GM18861 (cell line): ENCODE results near the gene FHOD3.
"Not testable (repeated sequence)": the region's sequence is repeated elsewhere in the genome, so short reads cannot be mapped to it uniquely, and the experiment has no call there.

Experiments used
- ATAC-seq: cut with Tn5 transposase; IDR thresholded peaks from one replicate; pipeline ENCODE4 v1.9.1; 2021; ENCODE audit not compliant: unreplicated experiment

FHOD3 gene

DNA sequence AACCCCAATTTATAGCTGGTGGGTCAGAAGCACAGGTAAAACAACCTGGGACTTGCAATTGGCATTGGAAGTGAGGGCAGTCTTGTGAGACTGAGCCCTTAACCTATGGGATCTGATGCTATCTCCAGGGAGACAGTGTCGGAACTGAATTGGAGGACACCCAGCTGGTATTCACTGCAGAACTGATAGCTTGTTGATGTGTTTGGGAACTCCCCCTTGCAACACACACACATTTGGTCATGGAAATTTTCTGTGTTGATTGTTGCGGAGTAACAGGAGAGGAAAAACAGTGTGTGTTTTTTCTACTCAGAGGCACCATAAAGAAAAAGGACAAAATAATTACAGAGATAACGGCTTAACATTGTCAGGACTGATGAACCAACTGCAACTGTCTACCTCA, 515.2 kb downstream of the FHOD3 start:
- ATAC-seq, result no peak

DNA sequence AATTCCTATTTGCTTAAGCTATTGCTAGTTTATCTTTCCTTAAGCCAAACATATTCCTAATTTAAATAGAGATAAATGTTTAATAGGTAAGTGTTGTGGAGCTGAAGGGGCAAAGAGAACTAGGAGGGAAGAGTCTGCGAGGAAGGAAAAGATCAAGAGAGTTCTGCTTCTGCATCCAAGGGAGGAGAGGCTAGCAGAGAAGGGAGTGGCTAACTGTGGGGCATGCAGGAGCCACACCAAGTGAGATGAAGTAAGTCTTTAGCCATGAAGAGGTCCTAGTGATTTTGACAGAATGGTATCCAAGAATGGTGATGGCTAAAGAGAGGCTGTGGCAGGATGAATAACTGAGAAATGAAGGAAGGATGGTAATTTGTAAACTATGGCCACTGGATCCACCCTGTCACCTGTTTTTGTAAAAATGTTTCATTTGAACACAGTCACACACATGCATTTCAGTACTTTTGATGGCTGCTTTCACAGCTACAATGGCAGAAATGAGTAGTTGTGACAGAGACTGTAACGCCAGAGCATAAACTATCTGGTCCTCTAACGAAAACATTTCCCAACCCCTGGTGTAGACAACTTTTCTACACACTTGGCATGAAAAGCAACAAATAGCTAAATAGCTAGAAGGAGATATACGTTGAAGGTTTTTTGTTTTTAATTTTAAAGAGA, 515.7 kb downstream of the FHOD3 start:
- ATAC-seq, result no peak

DNA sequence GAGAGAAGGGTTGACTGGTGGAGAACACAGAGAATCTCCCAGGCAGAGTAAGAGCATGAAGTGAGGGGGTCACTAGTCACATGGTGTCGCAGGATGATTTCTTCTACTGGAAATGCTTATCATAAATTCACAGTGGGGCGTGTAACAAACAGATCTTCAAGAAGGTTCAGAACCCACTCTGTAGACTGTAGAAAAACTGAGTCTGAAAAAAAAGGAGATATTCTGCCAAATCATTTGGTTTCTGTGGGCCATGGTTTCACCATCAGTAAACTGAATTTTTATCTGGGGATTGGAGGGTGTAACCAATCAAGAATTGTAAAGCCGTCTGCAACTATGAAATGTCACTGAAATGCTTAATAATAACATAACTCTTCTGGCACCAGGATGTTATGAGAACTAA, 516.3 kb downstream of the FHOD3 start:
- ATAC-seq, result no peak

DNA sequence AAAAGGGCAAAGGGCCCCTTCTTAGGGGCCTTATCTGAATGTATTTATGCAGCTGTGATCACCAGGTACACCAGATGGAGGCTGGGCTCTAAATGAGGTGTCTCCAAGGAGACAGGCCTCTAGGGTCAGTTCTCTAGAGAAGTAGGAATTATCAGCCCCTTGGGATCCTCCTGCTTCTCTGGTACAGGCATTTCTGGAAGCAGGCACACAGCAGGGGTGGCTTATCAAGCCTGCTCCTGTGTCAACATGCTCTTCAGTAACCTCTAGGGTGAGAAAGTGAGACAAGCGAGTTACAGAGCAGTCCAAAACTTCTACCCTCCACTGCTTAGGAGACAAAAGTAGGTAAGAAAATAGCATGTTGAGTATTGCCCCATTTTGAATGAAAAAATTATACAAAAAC, 517.5 kb downstream of the FHOD3 start:
- ATAC-seq, result no peak

DNA sequence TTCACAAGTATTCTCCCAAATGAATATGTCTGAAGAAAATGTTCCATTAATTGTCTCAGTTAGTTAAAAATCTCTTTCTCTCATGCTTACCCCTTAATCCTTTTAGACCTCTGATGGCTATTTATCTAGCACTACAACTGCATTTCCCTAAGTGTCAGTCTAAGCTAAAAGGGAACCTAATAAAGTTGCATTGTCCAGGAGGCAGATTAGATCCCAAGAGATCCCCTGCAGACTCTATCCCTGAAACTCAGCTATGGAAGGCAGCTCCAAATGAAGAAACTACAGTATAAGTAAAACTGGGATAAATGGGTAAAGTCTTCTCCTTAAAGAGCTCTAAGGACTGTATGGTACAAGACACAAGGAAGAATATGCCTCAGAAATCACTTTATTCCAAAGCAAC, 518.6 kb downstream of the FHOD3 start:
- not testable (repeated sequence) for ATAC-seq

DNA sequence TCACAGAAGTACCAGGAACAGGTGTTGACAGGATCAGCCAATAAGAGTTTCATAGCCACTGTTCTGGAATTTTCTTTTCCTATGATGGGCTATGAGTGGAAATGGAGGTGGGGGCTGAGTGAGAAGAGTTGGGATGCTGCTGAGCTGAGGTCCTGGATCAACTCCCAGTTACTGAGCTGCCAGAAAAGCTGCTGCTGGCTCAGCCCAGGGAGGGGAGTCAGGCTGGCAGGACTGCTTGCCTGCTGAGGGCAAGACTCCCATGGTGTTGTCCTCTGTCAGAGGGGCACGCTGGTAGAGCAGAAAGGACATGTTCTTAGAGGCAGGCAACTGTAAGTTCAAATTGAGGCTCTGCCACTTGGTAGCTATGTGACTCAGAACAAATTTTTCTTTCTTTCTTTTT, 519.5 kb downstream of the FHOD3 start:
- no peak for ATAC-seq

DNA sequence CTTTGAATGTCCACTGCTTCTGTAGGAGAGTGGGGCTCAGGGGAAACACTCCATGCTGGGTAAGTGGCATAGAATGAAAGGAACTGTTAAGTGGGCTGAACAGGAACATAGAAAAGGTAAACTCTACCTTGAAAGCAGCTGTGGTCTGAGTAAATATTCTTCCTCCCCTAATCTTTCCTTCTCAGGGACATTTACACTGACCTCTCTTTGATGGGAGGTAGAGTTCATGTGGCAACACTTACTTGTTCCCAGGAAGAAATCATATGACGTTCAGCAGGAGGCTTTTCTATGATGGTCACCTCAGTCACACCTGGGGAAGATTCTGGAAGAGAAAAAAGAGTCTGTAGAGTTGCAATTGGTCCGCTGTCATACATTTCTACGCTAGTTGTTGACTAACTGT, 521.1 kb downstream of the FHOD3 start:
- ATAC-seq, result no peak

DNA sequence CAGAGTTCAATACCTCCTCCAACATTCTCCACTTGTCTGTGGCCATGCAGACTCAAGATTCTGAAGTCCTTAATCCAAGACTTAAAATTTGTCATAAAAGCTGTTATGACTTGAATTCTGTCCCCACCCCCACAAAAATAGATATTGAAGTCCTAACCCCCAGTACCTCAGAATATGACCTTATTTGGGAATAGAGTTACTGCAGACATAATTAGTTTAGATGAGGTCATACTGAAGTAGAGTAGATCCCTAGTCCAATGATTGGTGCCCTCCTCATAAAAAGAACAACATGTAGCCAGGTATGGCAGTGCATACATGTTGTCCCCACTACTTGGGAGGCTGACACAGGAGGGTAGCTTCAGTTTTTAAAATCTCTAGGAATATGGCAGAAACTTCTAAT, 522.1 kb downstream of the FHOD3 start:
- no peak for ATAC-seq

DNA sequence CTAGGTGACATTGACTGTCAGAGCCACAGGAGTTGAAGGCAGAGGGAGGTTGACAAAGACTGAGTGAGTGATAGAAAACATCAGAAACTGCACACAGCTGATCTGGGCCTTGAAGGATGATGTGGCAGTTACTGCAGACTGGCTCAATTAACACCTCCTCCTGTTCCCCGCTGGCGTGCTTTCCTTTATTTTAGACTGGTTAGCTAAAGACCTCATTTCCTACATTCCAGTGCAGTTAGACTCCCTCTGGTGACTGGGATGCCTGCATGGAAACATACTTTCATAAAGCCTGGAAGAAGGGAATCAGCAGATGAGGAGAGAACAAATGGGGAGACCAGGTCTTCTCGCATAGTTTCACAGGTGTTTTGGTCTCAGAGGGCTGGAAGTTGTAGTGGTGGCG, 524.2 kb downstream of the FHOD3 start:
- ATAC-seq, result no peak

DNA sequence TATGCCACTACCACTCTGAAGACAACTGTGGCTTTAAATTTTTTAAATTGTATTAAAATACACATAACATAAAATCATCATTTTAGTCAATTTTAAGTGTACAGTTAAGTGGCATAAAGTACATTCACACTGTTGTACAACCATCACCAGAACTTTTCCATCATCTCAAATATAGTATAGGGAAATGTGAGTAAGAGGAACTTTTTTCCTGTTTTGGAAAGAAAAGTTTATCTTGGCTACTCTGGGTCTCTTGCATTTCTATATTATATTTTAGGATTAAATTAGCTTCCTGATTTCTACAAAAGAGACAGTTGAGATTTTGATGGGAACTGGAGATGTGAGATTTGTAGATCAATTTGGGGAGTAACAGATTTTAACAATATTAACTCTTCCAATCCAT, 528.0 kb downstream of the FHOD3 start:
- ATAC-seq, result no peak

DNA sequence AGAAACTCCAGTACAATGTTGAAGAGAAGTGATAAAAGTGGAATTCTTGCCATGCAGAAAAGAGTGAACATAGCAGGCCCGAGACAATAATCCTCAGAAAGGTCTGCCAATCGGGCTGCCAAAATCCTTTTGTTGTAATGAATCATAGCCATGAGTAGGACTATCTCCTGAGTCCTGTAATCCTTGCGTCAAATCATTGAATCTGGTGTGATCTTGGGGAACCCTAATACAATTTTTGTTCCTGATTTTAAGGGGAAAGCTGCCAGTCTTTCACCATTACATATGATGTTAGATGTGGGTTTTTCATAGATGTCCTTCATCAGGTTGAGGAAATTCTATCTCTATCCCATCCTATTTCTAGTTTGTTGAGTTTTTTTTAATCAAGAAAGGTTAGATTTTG, 529.0 kb downstream of the FHOD3 start:
- ATAC-seq, result no peak

DNA sequence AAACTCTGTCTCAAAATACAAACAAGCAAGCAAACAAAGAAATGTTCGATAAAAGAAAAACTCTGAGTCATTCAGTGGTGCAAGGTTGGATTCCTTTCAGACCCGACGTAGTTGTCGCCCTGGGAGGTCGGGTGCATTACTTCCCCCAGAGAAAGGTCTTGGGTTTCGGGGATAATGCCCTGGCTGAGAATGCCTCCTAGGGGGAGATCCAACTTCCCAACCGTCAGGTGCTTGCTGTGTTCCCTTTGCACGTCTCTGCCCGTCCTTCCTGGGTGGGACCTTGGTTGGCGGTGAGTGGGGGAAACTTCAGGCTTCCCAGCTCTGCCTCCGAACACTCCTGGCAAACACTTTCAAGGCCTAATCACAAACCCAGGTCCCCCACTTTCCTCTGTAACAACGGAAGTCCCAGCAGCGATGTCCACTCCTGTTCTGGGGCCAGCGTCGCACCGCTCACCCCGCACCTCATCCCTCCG, 530.7 kb downstream of the FHOD3 start:
- no peak for ATAC-seq

DNA sequence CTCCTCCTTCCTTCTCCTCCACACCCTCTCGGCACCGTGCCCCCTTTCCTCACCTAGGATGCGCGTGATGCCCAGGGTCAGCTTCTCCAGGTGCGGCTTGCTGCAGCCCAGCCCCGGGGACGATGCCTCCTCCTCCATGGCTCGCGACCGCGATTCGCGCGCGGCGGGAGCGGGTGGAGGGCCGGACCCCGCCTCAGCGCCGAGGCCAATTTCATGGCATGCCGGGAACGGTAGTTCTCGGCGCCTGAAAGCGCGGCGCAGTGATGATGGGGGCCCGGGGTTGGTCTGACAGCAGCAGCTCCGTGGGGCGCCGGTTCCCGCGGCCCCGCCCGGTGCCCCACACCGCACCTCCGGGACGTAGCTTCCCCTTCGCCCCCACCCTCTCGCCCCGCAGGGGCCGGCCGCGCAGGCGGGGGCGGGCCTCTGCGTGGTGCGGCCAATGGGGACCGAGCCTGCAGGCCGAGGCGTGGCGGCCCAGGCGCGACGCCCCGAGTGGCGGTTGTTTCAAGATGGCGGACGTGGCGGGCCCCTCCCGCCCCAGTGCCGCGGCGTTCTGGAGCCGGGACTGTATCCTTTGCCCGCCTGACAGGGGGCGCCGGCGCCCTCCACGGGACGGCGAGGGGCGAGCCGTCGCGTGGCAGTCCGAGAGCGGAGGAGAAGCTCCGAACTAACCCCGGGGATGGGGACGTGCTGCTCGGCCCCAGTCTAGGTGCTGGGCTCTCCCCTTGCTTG, 531.3 kb downstream of the FHOD3 start, which contains the start of the genes KIAA1328 and TPGS2:
KIAA1328 (plus strand) TSS at position 498 of the 732 bp plus-strand sequence; CDS start at position 510, 12 bp downstream.
TPGS2 (minus strand) TSS at position 373 of the 732 bp plus-strand sequence; CDS start at position 138, 235 bp downstream.
- ATAC-seq, result peak; percentile 91
